Measurements from ENCODE around the gene CHEK1. TPM values are rescaled to one million over a fixed set of nuclear protein-coding genes. Genes with fewer than 3 reads are reported as not detected.
A peak's percentile ranks its signal among the peaks of the same experiment; 100 is the strongest.

The CHEK1 gene
- total RNA-seq, 2 experiments from 2014 or later: 79.0 to 82.6 TPM

DNA sequence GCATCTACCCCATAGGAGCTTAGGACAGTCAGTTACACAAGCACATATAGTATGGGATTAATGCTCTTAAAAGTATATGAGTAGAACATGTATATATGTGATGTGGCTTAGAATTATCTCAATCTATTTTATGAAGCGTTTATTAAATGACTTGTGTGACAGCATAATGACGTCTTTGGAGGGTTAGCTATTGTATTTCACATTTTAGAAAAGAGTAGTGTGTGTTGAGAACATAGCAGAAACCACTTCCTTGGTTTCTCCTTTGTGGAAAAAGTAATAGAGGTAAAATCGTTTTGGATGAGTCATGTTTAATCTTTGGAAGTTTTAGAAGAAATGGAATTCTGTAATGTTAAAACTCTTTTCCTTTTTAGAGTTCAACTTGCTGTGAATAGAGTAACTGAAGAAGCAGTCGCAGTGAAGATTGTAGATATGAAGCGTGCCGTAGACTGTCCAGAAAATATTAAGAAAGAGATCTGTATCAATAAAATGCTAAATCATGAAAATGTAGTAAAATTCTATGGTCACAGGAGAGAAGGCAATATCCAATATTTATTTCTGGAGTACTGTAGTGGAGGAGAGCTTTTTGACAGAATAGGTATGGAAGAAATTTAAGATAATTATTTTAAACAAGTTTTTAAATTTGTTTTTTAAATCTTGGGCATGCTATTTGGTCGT lies 2.4 kb downstream of the CHEK1 start:
- peak overlapping the region; percentile 98 for H3K4me3 Mint-ChIP-seq
- H3K9me3 Mint-ChIP-seq: no peaks in the 10 kb centered on the region
- POLR2A ChIA-PET: interaction anchor here (1.1 to 5.8 kb wide), 9 partner anchors 8 to 275 kb away, joined by 3 to 97 read pairs (median 11); partner anchors contain the start of genes EI24, HYLS1, PUS3 and STT3A
- H3K27ac Mint-ChIP-seq: peak overlapping the region; percentile 4
- no peak for DNase-seq
- H3K4me1 Mint-ChIP-seq: peaks cover 48% of the 10 kb centered on the region
- CTCF ChIA-PET: interaction anchor here (0.9 to 1.5 kb wide), 6 partner anchors 9 to 260 kb away, joined by 3 to 7 read pairs (median 4); partner anchors contain the start of genes EI24, HYLS1 and STT3A
- H3K36me3 Mint-ChIP-seq (ENCODE audit: low read depth): peaks cover 44% of the 10 kb centered on the region
- H3K27me3 Mint-ChIP-seq: no peaks in the 10 kb centered on the region

GRCh38 chr11:125637840-125638239 lies 12.9 kb downstream of the CHEK1 start:
- DNase-seq: no peak
- Mint-ChIP-seq H3K4me3 (no peak overlapping the region), H3K27me3 (no peaks in the 10 kb centered on the region), H3K9me3 (no peaks in the 10 kb centered on the region), H3K4me1 (peaks cover 18% of the 10 kb centered on the region), H3K27ac (no peak overlapping the region), H3K36me3 (ENCODE audit: low read depth) (peaks cover 68% of the 10 kb centered on the region)
- ChIA-PET POLR2A (interaction anchor here (1.4 kb wide), 1 partner anchor 12 kb away, joined by 5 read pairs; the partner anchor contains the start of gene CHEK1), CTCF (interaction anchor here (0.8 to 1.4 kb wide), 2 partner anchors 11 to 250 kb away, joined by 3 to 5 read pairs; no protein-coding TSS in a partner anchor)

DNA sequence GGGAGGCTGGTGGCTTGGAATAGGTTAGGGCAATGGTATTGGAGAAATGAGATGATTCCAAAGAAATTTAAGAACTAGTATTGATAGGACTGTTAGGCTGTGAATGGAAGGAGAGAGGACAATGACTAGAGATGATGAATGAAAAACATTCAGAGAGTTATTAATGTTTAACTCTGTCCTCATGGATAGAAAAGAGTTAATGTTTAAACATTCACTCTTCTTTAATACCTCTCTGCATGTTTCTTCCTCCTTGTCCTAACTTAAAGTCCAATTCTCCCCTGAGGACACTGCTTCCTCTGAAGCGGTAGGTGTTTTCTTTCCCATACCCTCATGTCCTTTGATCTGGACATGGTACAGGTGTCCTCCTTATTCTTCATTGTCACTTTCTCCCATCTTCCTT lies 13.4 kb downstream of the CHEK1 start:
- peaks cover 68% of the 10 kb centered on the region for H3K36me3 Mint-ChIP-seq (ENCODE audit: low read depth)
- H3K4me1 Mint-ChIP-seq: peaks cover 18% of the 10 kb centered on the region
- POLR2A ChIA-PET: interaction anchor here (1.4 kb wide), 1 partner anchor 13 kb away, joined by 5 read pairs; the partner anchor contains the start of gene CHEK1
- no peaks in the 10 kb centered on the region for H3K27me3 Mint-ChIP-seq
- no peak overlapping the region for H3K4me3 Mint-ChIP-seq
- DNase-seq: no peak
- CTCF ChIA-PET: interaction anchor here (1.4 kb wide), 1 partner anchor 11 kb away, joined by 5 read pairs; no protein-coding TSS in a partner anchor
- no peaks in the 10 kb centered on the region for H3K9me3 Mint-ChIP-seq
- H3K27ac Mint-ChIP-seq: no peak overlapping the region

DNA sequence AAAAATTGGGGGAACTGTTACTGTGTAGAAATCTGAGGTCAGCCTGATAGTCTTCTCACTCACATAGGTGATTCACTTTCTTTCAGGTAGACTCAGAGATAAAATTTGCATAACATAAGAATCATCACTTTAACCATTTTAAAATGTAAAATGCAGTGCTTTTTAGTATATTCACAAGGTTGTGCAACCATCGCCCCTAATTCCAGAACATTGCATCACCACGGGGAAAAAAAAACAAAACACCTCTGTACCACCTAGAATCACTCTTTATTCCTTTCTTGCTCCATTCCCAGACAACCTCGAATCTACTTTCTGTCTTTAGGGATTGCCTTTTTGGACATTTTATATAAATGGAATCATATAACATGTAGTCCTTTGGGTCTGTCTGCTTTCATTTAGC lies 20.9 kb downstream of the CHEK1 start:
- H3K27me3 Mint-ChIP-seq: no peaks in the 10 kb centered on the region
- H3K27ac Mint-ChIP-seq: no peak overlapping the region
- ChIA-PET CTCF (no interaction called here), POLR2A (interaction anchor here (2.5 kb wide), 1 partner anchor 20 kb away, joined by 11 read pairs; the partner anchor contains the start of gene CHEK1)
- DNase-seq: no peak
- H3K9me3 Mint-ChIP-seq: no peaks in the 10 kb centered on the region
- peaks cover 73% of the 10 kb centered on the region for H3K36me3 Mint-ChIP-seq (ENCODE audit: low read depth)
- H3K4me1 Mint-ChIP-seq: peaks cover 19% of the 10 kb centered on the region
- H3K4me3 Mint-ChIP-seq: no peak overlapping the region

GRCh38 chr11:125649465-125650166 lies 24.7 kb downstream of the CHEK1 start:
- POLR2A ChIA-PET: interaction anchor here (0.7 to 0.9 kb wide), 4 partner anchors 56 to 238 kb away, joined by 3 read pairs; partner anchors contain the start of gene EI24
- Mint-ChIP-seq H3K4me1 (peaks cover 24% of the 10 kb centered on the region), H3K27ac (peak overlapping the region; percentile 65), H3K36me3 (ENCODE audit: low read depth) (peaks cover 63% of the 10 kb centered on the region), H3K27me3 (no peaks in the 10 kb centered on the region), H3K4me3 (no peak overlapping the region), H3K9me3 (no peaks in the 10 kb centered on the region)
- no peak for DNase-seq
- CTCF ChIA-PET: interaction anchor here (0.5 to 1.2 kb wide), 4 partner anchors 57 to 187 kb away, joined by 3 to 5 read pairs (median 4); partner anchors contain the start of gene STT3A

DNA sequence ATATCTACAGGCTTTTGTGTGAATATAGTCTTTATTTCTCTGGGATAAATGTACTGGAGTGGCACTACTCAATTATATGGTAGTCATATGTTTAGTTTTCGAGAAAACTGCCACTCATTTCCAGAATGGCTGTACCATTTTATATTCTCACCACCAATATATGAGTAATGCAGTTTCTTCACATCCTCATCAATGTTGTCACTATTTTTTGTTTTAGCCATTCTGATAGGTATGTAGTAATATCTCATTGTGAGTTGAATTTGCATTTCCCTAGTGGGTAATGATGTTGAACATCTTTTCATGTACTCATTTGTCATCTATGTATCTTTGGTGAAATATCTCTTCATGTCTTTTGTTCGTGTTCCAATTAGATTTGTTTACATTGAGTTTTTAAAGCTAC lies 37.7 kb downstream of the CHEK1 start:
- H3K27ac Mint-ChIP-seq: no peak overlapping the region
- H3K27me3 Mint-ChIP-seq: no peaks in the 10 kb centered on the region
- POLR2A ChIA-PET: no interaction called here
- H3K4me3 Mint-ChIP-seq: no peak overlapping the region
- H3K9me3 Mint-ChIP-seq: peaks cover 10% of the 10 kb centered on the region
- H3K36me3 Mint-ChIP-seq (ENCODE audit: low read depth): peaks cover 72% of the 10 kb centered on the region
- peaks cover 18% of the 10 kb centered on the region for H3K4me1 Mint-ChIP-seq
- DNase-seq: no peak
- CTCF ChIA-PET: no interaction called here

- ChIA-PET POLR2A (no interaction called here), CTCF (interaction anchor here (0.7 kb wide), 1 partner anchor 40 kb away, joined by 4 read pairs; no protein-coding TSS in a partner anchor)
- no peak overlapping the region for H3K4me3 Mint-ChIP-seq
- no peaks in the 10 kb centered on the region for H3K27me3 Mint-ChIP-seq
- H3K9me3 Mint-ChIP-seq: peaks cover 10% of the 10 kb centered on the region
- DNase-seq: no peak
- no peak overlapping the region for H3K27ac Mint-ChIP-seq
- peaks cover 18% of the 10 kb centered on the region for H3K4me1 Mint-ChIP-seq
- H3K36me3 Mint-ChIP-seq (ENCODE audit: low read depth): peaks cover 73% of the 10 kb centered on the region
Observed at GRCh38 chr11:125663910-125664309, 38.9 kb downstream of the CHEK1 start.

DNA sequence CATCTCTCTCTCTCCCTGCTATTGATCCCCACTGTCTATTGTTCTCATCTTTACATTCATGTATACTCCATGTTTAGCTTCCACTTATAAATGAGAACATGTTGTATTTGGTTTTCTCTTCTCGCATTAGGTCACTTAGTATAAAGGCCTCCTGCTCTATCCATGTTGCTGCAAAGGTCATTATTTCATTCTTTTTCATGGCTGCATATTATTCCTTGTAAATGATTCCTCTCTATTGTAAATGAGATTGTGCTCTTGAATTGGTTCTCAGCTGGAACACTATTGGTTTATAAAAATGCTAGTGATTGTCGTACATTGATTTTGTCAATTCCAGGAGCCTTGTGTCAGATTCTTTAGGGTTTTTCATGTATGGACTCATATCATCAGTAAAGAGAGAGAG lies 42.2 kb downstream of the CHEK1 start:
- CTCF ChIA-PET: no interaction called here

GRCh38 chr11:125670172-125670571 lies 45.2 kb downstream of the CHEK1 start:
- H3K27me3 Mint-ChIP-seq: no peaks in the 10 kb centered on the region
- H3K36me3 Mint-ChIP-seq (ENCODE audit: low read depth): peaks cover 59% of the 10 kb centered on the region

More for the DNA sequence above, 42.2 kb downstream of the CHEK1 start:
- H3K4me3 Mint-ChIP-seq: no peak overlapping the region
- H3K27ac Mint-ChIP-seq: no peak overlapping the region
- H3K4me1 Mint-ChIP-seq: peaks cover 17% of the 10 kb centered on the region
- H3K9me3 Mint-ChIP-seq: peaks cover 10% of the 10 kb centered on the region
- no peaks in the 10 kb centered on the region for H3K27me3 Mint-ChIP-seq
- H3K36me3 Mint-ChIP-seq (ENCODE audit: low read depth): peaks cover 86% of the 10 kb centered on the region
- POLR2A ChIA-PET: no interaction called here
- no peak for DNase-seq

GRCh38 chr11:125671561-125671960 lies 46.6 kb downstream of the CHEK1 start:
- no peak overlapping the region for H3K27ac Mint-ChIP-seq
- no peaks in the 10 kb centered on the region for H3K27me3 Mint-ChIP-seq
- ChIA-PET POLR2A (interaction anchor here (0.7 kb wide), 1 partner anchor 619 kb away, joined by 4 read pairs; no protein-coding TSS in a partner anchor), CTCF (interaction anchor here (0.6 to 1.4 kb wide), 2 partner anchors 9 to 182 kb away, joined by 3 to 4 read pairs; partner anchors contain the start of gene ACRV1)
- H3K4me3 Mint-ChIP-seq: no peak overlapping the region
- peaks cover 4% of the 10 kb centered on the region for H3K9me3 Mint-ChIP-seq
- peaks cover 2% of the 10 kb centered on the region for H3K4me1 Mint-ChIP-seq
- DNase-seq: no peak
- H3K36me3 Mint-ChIP-seq (ENCODE audit: low read depth): peaks cover 54% of the 10 kb centered on the region

More at GRCh38 chr11:125670172-125670571, 45.2 kb downstream of the CHEK1 start:
- Mint-ChIP-seq H3K4me3 (no peak overlapping the region), H3K4me1 (peaks cover 2% of the 10 kb centered on the region), H3K9me3 (peaks cover 8% of the 10 kb centered on the region), H3K27ac (no peak overlapping the region)
- ChIA-PET CTCF (no interaction called here), POLR2A (interaction anchor here (1.0 to 1.2 kb wide), 2 partner anchors 10 to 21 kb away, joined by 3 read pairs; no protein-coding TSS in a partner anchor)
- DNase-seq: no peak

GRCh38 chr11:125674210-125674609 lies 49.2 kb downstream of the CHEK1 start:
- Mint-ChIP-seq H3K4me3 (no peak overlapping the region), H3K27me3 (no peaks in the 10 kb centered on the region), H3K27ac (no peak overlapping the region), H3K4me1 (no peaks in the 10 kb centered on the region), H3K9me3 (no peaks in the 10 kb centered on the region), H3K36me3 (ENCODE audit: low read depth) (peaks cover 52% of the 10 kb centered on the region)
- ChIA-PET CTCF (no interaction called here), POLR2A (interaction anchor here (1.3 kb wide), 1 partner anchor 8 kb away, joined by 4 read pairs; no protein-coding TSS in a partner anchor)
- no peak for DNase-seq

- ChIA-PET CTCF (no interaction called here), POLR2A (no interaction called here)
- H3K4me1 Mint-ChIP-seq: no peaks in the 10 kb centered on the region
- H3K36me3 Mint-ChIP-seq (ENCODE audit: low read depth): peaks cover 51% of the 10 kb centered on the region
- H3K4me3 Mint-ChIP-seq: no peak overlapping the region
- H3K27me3 Mint-ChIP-seq: no peaks in the 10 kb centered on the region
- no peak overlapping the region for H3K27ac Mint-ChIP-seq
- DNase-seq: no peak
- no peaks in the 10 kb centered on the region for H3K9me3 Mint-ChIP-seq
Observed at GRCh38 chr11:125675196-125675595, 50.2 kb downstream of the CHEK1 start.

- H3K4me3 Mint-ChIP-seq: no peak overlapping the region
- H3K9me3 Mint-ChIP-seq: no peaks in the 10 kb centered on the region
- H3K4me1 Mint-ChIP-seq: peaks cover 1% of the 10 kb centered on the region
- DNase-seq: no peak
- H3K27ac Mint-ChIP-seq: no peak overlapping the region
- ChIA-PET CTCF (interaction anchor here (0.9 to 1.3 kb wide), 3 partner anchors 10 to 54 kb away, joined by 3 to 7 read pairs (median 4); partner anchors contain the start of gene CHEK1), POLR2A (interaction anchor here (0.9 to 1.1 kb wide), 2 partner anchors 9 to 110 kb away, joined by 3 read pairs; partner anchors contain the start of gene EI24)
- H3K36me3 Mint-ChIP-seq (ENCODE audit: low read depth): peaks cover 36% of the 10 kb centered on the region
- no peaks in the 10 kb centered on the region for H3K27me3 Mint-ChIP-seq
Observed at GRCh38 chr11:125679397-125679796, 54.4 kb downstream of the CHEK1 start.

Data from activated CD4-positive, alpha-beta memory T cell treated with anti-CD3 and anti-CD28 coated beads, Interleukin-2, amount 10 ng/mL, durations not matched to agents 7 days and 5 days (primary cell).